Neural progenitor cell (in vitro differentiated cells): ENCODE data around the gene SYTL1. TPM values are rescaled to one million over a fixed set of nuclear protein-coding genes. Genes with fewer than 3 reads are reported as not detected.

Source experiments
- DNase-seq: peaks from one replicate; pipeline ENCODE4 v3.0.0-alpha.2; 2016; ENCODE audit warnings: low spot score
- H2AFZ ChIP-seq: fragments of 200-600 bp; sonication (generic); replicated peaks from 2 replicates; pipeline ENCODE4 v1.6.1; 2016; ENCODE audit warnings: antibody characterized with exemption
- H3F3A ChIP-seq: fragments of 200-600 bp; sonication (generic); 2 replicates; pipeline ENCODE4 v1.6.1; 2016; ENCODE audit warnings: antibody characterized with exemption, low read depth
- H3K27ac ChIP-seq: fragments of 200-600 bp; sonication (generic); 2 replicates; pipeline ENCODE4 v1.5.1; 2016; ENCODE audit warnings: mild to moderate bottlenecking
- H3K27me3 ChIP-seq: fragments of 200-600 bp; sonication (generic); 2 replicates; pipeline ENCODE4 v1.6.1; 2016; ENCODE audit warnings: mild to moderate bottlenecking, moderate library complexity
- H3K36me3 ChIP-seq: fragments of 200-600 bp; sonication (generic); 2 replicates; pipeline ENCODE4 v1.5.1; 2016
- H3K4me1 ChIP-seq: fragments of 200-600 bp; sonication (generic); 2 replicates; pipeline ENCODE4 v1.6.1; 2016; ENCODE audit warnings: mixed run types
- H3K4me2 ChIP-seq: fragments of 200-600 bp; sonication (generic); 2 replicates; pipeline ENCODE4 v1.6.1; 2016
- H3K4me3 ChIP-seq: fragments of 200-600 bp; sonication (generic); 2 replicates; pipeline ENCODE4 v1.5.1; 2016
- H3K79me2 ChIP-seq: fragments of 200-600 bp; sonication (generic); 2 replicates; pipeline ENCODE4 v1.6.1; 2016; ENCODE audit warnings: low read depth
- H3K9ac ChIP-seq: fragments of 200-600 bp; sonication (generic); 2 replicates; pipeline ENCODE4 v1.6.1; 2016
- H3K9me3 ChIP-seq: fragments of 200-600 bp; sonication (generic); 2 replicates; pipeline ENCODE4 v1.5.1; 2016; ENCODE audit warnings: low read depth
- H4K20me1 ChIP-seq: fragments of 200-600 bp; sonication (generic); 2 replicates; pipeline ENCODE4 v1.6.1; 2016; ENCODE audit warnings: low read depth
- H3K27ac Mint-ChIP-seq: 3 replicates; pipeline ENCODE4 v1.8.0; 2021; ENCODE audit warnings: mixed read lengths
- H3K27me3 Mint-ChIP-seq: 2 replicates; pipeline ENCODE4 v1.8.0; 2022; ENCODE audit warnings: low read depth, mild to moderate bottlenecking, inconsistent platforms, moderate library complexity, mixed read lengths; ENCODE audit not compliant: insufficient read depth
- H3K36me3 Mint-ChIP-seq: 3 replicates; pipeline ENCODE4 v1.8.0; 2021; ENCODE audit warnings: mixed read lengths
- H3K4me1 Mint-ChIP-seq: 3 replicates; pipeline ENCODE4 v1.8.0; 2021; ENCODE audit warnings: mixed read lengths
- H3K4me3 Mint-ChIP-seq: 3 replicates; pipeline ENCODE4 v1.8.0; 2021; ENCODE audit warnings: mild to moderate bottlenecking, moderate library complexity, mixed read lengths
- H3K9me3 Mint-ChIP-seq: 3 replicates; pipeline ENCODE4 v1.8.0; 2020; ENCODE audit warnings: mixed read lengths
- EZH2 ChIP-seq: fragments of 200-600 bp; sonication (generic); IDR thresholded peaks from 2 replicates; pipeline ENCODE4 v1.6.1; 2017; ENCODE audit warnings: antibody characterized with exemption, mild to moderate bottlenecking, moderate library complexity
- EZH2phosphoT487 ChIP-seq: fragments of 200-600 bp; sonication (generic); IDR thresholded peaks from 2 replicates; pipeline ENCODE4 v1.6.1; 2017; ENCODE audit warnings: antibody characterized with exemption
- total RNA-seq: library from RNA; depleted of rRNA; stranded (reverse); fragments of >200 nt; gene quantifications from 2 replicates; pipeline ENCODE4 v1.2.3, GENCODE V29; 2015; ENCODE audit warnings: low replicate concordance
- TF ChIP-seq, protein P1 (sequence below): fragments of 200-600 bp; sonication (generic); IDR thresholded peaks from 2 replicates; pipeline ENCODE4 v1.5.1; 2017; ENCODE audit warnings: antibody characterized with exemption, mild to moderate bottlenecking

Gene SYTL1
- total RNA-seq, 1 donor from 2014 or later = 5.7 TPM

DNA sequence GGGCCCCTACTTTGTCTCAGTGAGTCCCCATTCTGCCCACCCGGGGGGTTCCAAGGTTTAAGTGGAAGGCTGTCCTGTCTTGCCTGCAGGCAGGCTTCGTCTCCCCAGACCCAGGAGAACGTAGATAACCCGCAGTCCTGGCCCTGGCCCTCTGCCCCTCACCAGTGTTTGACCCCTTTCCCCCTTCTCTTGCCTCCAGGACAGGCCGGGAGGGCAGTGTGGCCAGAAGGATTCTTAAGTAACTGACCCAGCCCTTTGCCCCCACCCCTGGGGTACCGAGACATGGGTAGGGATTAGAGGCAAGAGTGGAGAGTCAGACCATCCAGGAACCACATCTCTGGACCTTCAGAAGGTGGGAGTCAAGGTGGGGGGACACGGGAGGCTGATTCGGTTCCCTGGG, 11.0 kb upstream of the SYTL1 start:
- Histone ChIP-seq H3F3A (peaks cover 8% of the 10 kb centered on the region), H3K9ac (no peak overlapping the region), H3K4me3 (no peak overlapping the region), H4K20me1 (peaks cover 14% of the 10 kb centered on the region), H3K27me3 (no peaks in the 10 kb centered on the region), H3K79me2 (peaks cover 42% of the 10 kb centered on the region), H3K36me3 (no peaks in the 10 kb centered on the region), H3K4me2 (no peak overlapping the region), H3K9me3 (no peaks in the 10 kb centered on the region), H3K4me1 (no peaks in the 10 kb centered on the region), H2AFZ (no peak overlapping the region), H3K27ac (no peak overlapping the region)
- Mint-ChIP-seq H3K9me3 (no peaks in the 10 kb centered on the region), H3K27ac (no peak overlapping the region), H3K36me3 (peaks cover 11% of the 10 kb centered on the region), H3K4me3 (no peak overlapping the region), H3K4me1 (peaks cover 8% of the 10 kb centered on the region), H3K27me3 (peaks cover 2% of the 10 kb centered on the region)
- DNase-seq = no peak
- no peak for TF ChIP-seq EZH2
- TF ChIP-seq EZH2phosphoT487 = no peak
- TF ChIP-seq, protein P1, sequence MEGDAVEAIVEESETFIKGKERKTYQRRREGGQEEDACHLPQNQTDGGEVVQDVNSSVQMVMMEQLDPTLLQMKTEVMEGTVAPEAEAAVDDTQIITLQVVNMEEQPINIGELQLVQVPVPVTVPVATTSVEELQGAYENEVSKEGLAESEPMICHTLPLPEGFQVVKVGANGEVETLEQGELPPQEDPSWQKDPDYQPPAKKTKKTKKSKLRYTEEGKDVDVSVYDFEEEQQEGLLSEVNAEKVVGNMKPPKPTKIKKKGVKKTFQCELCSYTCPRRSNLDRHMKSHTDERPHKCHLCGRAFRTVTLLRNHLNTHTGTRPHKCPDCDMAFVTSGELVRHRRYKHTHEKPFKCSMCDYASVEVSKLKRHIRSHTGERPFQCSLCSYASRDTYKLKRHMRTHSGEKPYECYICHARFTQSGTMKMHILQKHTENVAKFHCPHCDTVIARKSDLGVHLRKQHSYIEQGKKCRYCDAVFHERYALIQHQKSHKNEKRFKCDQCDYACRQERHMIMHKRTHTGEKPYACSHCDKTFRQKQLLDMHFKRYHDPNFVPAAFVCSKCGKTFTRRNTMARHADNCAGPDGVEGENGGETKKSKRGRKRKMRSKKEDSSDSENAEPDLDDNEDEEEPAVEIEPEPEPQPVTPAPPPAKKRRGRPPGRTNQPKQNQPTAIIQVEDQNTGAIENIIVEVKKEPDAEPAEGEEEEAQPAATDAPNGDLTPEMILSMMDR = no peak

DNA sequence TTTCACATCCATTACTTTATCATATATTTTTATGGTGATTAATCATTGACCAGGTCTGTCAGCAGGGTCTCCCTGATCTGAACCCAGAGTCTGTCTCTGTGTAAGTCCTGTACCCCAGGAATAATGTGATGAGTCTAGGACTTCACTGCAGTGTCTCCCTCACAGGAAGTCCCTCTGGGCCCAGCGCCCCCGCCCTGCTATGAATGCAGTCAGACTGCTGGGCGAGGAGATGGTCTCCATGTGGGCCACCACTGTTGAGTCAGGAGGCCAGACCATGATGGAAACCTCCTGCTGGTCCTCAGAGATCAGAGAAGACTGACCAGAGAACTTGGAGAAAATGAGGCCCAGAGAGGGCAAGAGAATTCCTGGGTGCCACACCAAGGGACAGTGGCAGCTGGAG, 10.4 kb upstream of the SYTL1 start:
- H3K27me3 ChIP-seq = no peaks in the 10 kb centered on the region

DNA sequence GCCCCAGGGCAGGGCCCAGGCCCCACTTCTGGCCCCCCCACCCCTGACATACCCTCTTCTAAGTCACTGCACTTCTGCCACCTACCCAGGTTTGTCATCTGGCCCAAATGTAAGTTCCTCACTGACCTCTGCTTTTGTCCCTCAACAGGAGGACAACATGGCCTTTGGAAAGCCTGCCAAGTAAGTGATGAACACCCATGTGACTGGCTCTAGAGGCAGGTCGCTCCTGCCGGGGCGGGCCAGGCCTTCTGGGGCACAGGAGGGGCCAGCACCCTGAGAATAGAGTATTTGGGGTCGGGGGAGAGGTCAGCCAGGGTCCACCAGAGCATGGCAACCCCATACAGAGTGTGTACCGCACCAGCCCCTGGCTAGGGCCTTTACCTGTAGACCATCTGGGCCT, 9.9 kb upstream of the SYTL1 start:
- TF ChIP-seq EZH2 = no peak
- TF ChIP-seq, protein P1 = no peak
- no peak for TF ChIP-seq EZH2phosphoT487
- peaks cover 16% of the 10 kb centered on the region for H3K36me3 Mint-ChIP-seq
- Histone ChIP-seq H3K27me3 (no peaks in the 10 kb centered on the region), H4K20me1 (peaks cover 14% of the 10 kb centered on the region), H3K9me3 (no peaks in the 10 kb centered on the region), H3K27ac (no peak overlapping the region), H3K36me3 (no peaks in the 10 kb centered on the region), H3K9ac (no peak overlapping the region), H3K4me1 (no peaks in the 10 kb centered on the region), H3K4me3 (no peak overlapping the region), H3K79me2 (peaks cover 31% of the 10 kb centered on the region), H3F3A (peaks cover 8% of the 10 kb centered on the region), H3K4me2 (no peak overlapping the region), H2AFZ (no peak overlapping the region)
- peaks cover 5% of the 10 kb centered on the region for H3K4me1 Mint-ChIP-seq
- no peak overlapping the region for H3K4me3 Mint-ChIP-seq
- H3K27ac Mint-ChIP-seq = no peak overlapping the region
- no peak for DNase-seq
- no peaks in the 10 kb centered on the region for H3K9me3 Mint-ChIP-seq
- peaks cover 2% of the 10 kb centered on the region for H3K27me3 Mint-ChIP-seq

More for the DNA sequence above, 10.4 kb upstream of the SYTL1 start:
- no peak overlapping the region for H3K9ac ChIP-seq
- H3K79me2 ChIP-seq = peaks cover 36% of the 10 kb centered on the region
- no peaks in the 10 kb centered on the region for H3K4me1 ChIP-seq
- no peak for DNase-seq
- H3F3A ChIP-seq = peaks cover 8% of the 10 kb centered on the region
- no peak for TF ChIP-seq EZH2
- TF ChIP-seq, protein P1 = no peak
- Mint-ChIP-seq H3K27ac (no peak overlapping the region), H3K36me3 (peaks cover 14% of the 10 kb centered on the region), H3K9me3 (no peaks in the 10 kb centered on the region), H3K27me3 (peaks cover 2% of the 10 kb centered on the region), H3K4me3 (no peak overlapping the region), H3K4me1 (peaks cover 8% of the 10 kb centered on the region)
- no peaks in the 10 kb centered on the region for H3K9me3 ChIP-seq
- no peaks in the 10 kb centered on the region for H3K36me3 ChIP-seq
- no peak overlapping the region for H3K27ac ChIP-seq
- H3K4me2 ChIP-seq = no peak overlapping the region
- peaks cover 14% of the 10 kb centered on the region for H4K20me1 ChIP-seq
- no peak overlapping the region for H2AFZ ChIP-seq
- no peak overlapping the region for H3K4me3 ChIP-seq
